ENCODE results near the gene MSANTD2. TPM values are rescaled to one million over a fixed set of nuclear protein-coding genes. Genes with fewer than 3 reads are reported as not detected.

The MSANTD2 gene
- total and polyA plus RNA-seq, 2 donors (not counting 1 experiment from before 2014, with no cell fraction given): 11.1 to 26.8 TPM

DNA sequence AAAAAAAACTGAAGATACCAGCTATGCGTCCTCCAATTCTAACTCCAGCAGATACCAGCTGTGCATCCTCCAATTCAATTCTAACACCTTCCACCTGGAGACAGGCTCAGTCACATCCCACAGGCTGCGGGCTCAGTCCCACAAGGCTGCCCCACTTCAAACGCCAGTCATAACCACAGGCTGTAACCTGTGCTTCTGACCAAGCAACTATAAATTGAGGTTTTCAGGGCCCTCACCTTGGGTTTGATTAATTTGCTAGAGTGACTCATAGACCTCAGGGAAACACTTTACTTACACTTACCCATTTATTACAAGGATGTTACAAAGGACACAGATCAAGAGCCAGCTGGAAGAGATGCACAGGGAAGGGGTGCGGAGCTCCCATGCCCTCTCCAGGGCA, 32.4 kb upstream of the MSANTD2 start:
- Histone ChIP-seq H3K79me2 (ENCODE audit: control insufficient read depth, insufficient read depth, low read length) (no peaks in the 10 kb centered on the region), H3K36me3 (replicated peaks in 1 of 2; ENCODE audit: control extremely low read depth in 1 of 2, control insufficient read depth in 1 of 2, extremely low read depth in 1 of 2, insufficient read depth in 2 of 2, low read length in 1 of 2) (no peaks in the 10 kb centered on the region), H3K9ac (ENCODE audit: low read length) (no peak overlapping the region), H2AFZ (ENCODE audit: insufficient read depth, low read depth, low read length, poor library complexity, severe bottlenecking) (no peak overlapping the region), H3K27ac (ENCODE audit: low read length in 2 of 2) (no peak overlapping the region), H4K20me1 (ENCODE audit: control insufficient read depth, insufficient read depth, low read length, poor library complexity, severe bottlenecking) (no peaks in the 10 kb centered on the region), H3K9me3 (ENCODE audit: control extremely low read depth in 1 of 3, control insufficient read depth in 2 of 3, insufficient read depth in 1 of 3, low read length in 2 of 3) (no peaks in the 10 kb centered on the region), H3K4me2 (replicated peaks; ENCODE audit: low read depth, low read length, poor library complexity, severe bottlenecking) (no peak overlapping the region), H3K27me3 (replicated peaks in 1 of 4; ENCODE audit: control extremely low read depth in 1 of 4, control insufficient read depth in 3 of 4, insufficient read depth in 4 of 4, low read length in 3 of 4) (peaks cover 0 to 14% (median 4%) of the 10 kb centered on the region in 4 experiments), H3K4me3 (ENCODE audit: control extremely low read depth in 1 of 5, extremely low read depth in 1 of 5, insufficient read depth in 1 of 5, low read depth in 2 of 5, low read length in 4 of 5) (no peak overlapping the region), H3K4me1 (ENCODE audit: control insufficient read depth in 2 of 2, insufficient read depth in 2 of 2, low read length in 2 of 2) (peaks cover 4 to 10% of the 10 kb centered on the region in 2 donors)
- intact Hi-C loops (cut with micrococcal nuclease): no loop called here
- DNase-seq (no peak), ATAC-seq (ENCODE audit: low read depth) (no peak)
- CTCF ChIA-PET: interaction anchor here (0.8 to 10.0 kb wide), 7 partner anchors 31 to 189 kb away, joined by 3 to 155 read pairs (median 3); partner anchors contain the start of genes SIAE and SPA17
- POLR2A ChIA-PET: no interaction called here
- TF ChIP-seq EZH2 (IDR thresholded peaks at IDR 0.05; ENCODE audit: borderline replicate concordance, insufficient read depth, low read depth, low read length, poor library complexity, severe bottlenecking) (no peak), CTCF (IDR thresholded peaks at IDR 0.05) (no peak)
- Mint-ChIP-seq H3K27me3 (peaks cover 36% of the 10 kb centered on the region), H3K27ac (no peak overlapping the region), H3K4me1 (peaks cover 7% of the 10 kb centered on the region), H3K4me3 (no peak overlapping the region), H3K9me3 (ENCODE audit: insufficient read depth) (no peaks in the 10 kb centered on the region)
- WGBS (ENCODE audit: insufficient coverage): 76% methylated on average over 4 of the region's 4 CpGs

- Histone ChIP-seq H4K20me1 (ENCODE audit: control insufficient read depth, insufficient read depth, low read length, poor library complexity, severe bottlenecking) (no peaks in the 10 kb centered on the region), H2AFZ (ENCODE audit: insufficient read depth, low read depth, low read length, poor library complexity, severe bottlenecking) (no peak overlapping the region), H3K4me2 (replicated peaks; ENCODE audit: low read depth, low read length, poor library complexity, severe bottlenecking) (no peak overlapping the region), H3K9ac (ENCODE audit: low read length) (no peak overlapping the region), H3K36me3 (replicated peaks in 1 of 2; ENCODE audit: control extremely low read depth in 1 of 2, control insufficient read depth in 1 of 2, extremely low read depth in 1 of 2, insufficient read depth in 2 of 2, low read length in 1 of 2) (no peaks in the 10 kb centered on the region), H3K9me3 (ENCODE audit: control extremely low read depth in 1 of 3, control insufficient read depth in 2 of 3, insufficient read depth in 1 of 3, low read length in 2 of 3) (no peaks in the 10 kb centered on the region), H3K79me2 (ENCODE audit: control insufficient read depth, insufficient read depth, low read length) (no peaks in the 10 kb centered on the region), H3K27ac (ENCODE audit: low read length in 2 of 2) (no peak overlapping the region), H3K27me3 (replicated peaks in 1 of 4; ENCODE audit: control extremely low read depth in 1 of 4, control insufficient read depth in 3 of 4, insufficient read depth in 4 of 4, low read length in 3 of 4) (peaks cover 0 to 8% (median 3%) of the 10 kb centered on the region in 4 experiments), H3K4me1 (ENCODE audit: control insufficient read depth in 2 of 2, insufficient read depth in 2 of 2, low read length in 2 of 2) (peaks cover 4 to 7% of the 10 kb centered on the region in 2 donors), H3K4me3 (ENCODE audit: control extremely low read depth in 1 of 5, extremely low read depth in 1 of 5, insufficient read depth in 1 of 5, low read depth in 2 of 5, low read length in 4 of 5) (no peak overlapping the region)
- H3K27me3 Mint-ChIP-seq: peaks cover 37% of the 10 kb centered on the region
- no peak overlapping the region for H3K27ac Mint-ChIP-seq
- intact Hi-C loops (cut with micrococcal nuclease): no loop called here
- CTCF ChIA-PET: interaction anchor here (10.0 kb wide), 1 partner anchor 161 kb away, joined by 155 read pairs; the partner anchor contains the start of genes SIAE and SPA17
- DNase-seq (no peak), ATAC-seq (ENCODE audit: low read depth) (no peak)
- H3K4me1 Mint-ChIP-seq: peaks cover 5% of the 10 kb centered on the region
- no peaks in the 10 kb centered on the region for H3K9me3 Mint-ChIP-seq (ENCODE audit: insufficient read depth)
- no peak for TF ChIP-seq EZH2 (IDR thresholded peaks at IDR 0.05; ENCODE audit: borderline replicate concordance, insufficient read depth, low read depth, low read length, poor library complexity, severe bottlenecking)
- TF ChIP-seq CTCF (IDR thresholded peaks at IDR 0.05): no peak
- 100% methylated on average over 2 of the region's 2 CpGs for WGBS (ENCODE audit: insufficient coverage)
- no peak overlapping the region for H3K4me3 Mint-ChIP-seq
- POLR2A ChIA-PET: no interaction called here
Observed at GRCh38 chr11:124831897-124832296, 31.7 kb upstream of the MSANTD2 start.

Measured in B cell (primary cell).